K562 (cell line): ENCODE data around the gene HADHA. TPM values are rescaled to one million over a fixed set of nuclear protein-coding genes. Genes with fewer than 3 reads are reported as not detected.

Experiments
- ATAC-seq: fragments of 200-7000 bp; cut with Tn5 transposase; 3 replicates; pipeline ENCODE4 v1.9.1; 2020; ENCODE audit warnings: moderate library complexity
- BruUV-seq: library from RNA; stranded (reverse); fragments of 400-500 nt; replicated peaks from 2 replicates; lab custom pipeline; 2021; lab: Mats Ljungman, UMichigan
- CTCF ChIA-PET: fragments of 300-600 bp; formaldehyde crosslinking; extraction: SDS; loops from one replicate; lab custom pipeline; 2021; ENCODE audit warnings: low intra/inter-chr PET ratio; lab: Yijun Ruan, JAX
- POLR2A ChIA-PET: fragments of 300-600, 350-650 bp; sonication (Branson Sonifier 250); formaldehyde crosslinking; extraction: SDS; loops from one replicate; lab custom pipeline; 2021; ENCODE audit warnings: antibody characterized with exemption, inconsistent platforms; lab: Yijun Ruan, JAX
- DNase-seq, 4 experiments: peaks; one replicate each; pipeline versions ENCODE4 v3.0.0 to v3.0.0-alpha.2; 2011 to 2018; ENCODE audit warnings: low spot score in 3 of 4, mixed read lengths in 3 of 4; ENCODE audit errors: extremely low read depth in 1 of 4
- FAIRE-seq: peaks from 2 replicates; lab custom pipeline; 2011; peaks lifted over from hg19 to GRCh38; lab: Jason Lieb, UNC
- H2AFZ ChIP-seq: 2 replicates; pipeline ENCODE4 v1.6.0; 2011; ENCODE audit warnings: low read depth, low read length, control low read depth, inconsistent platforms
- H3K27ac ChIP-seq: fragments of 200-600 bp; 3 replicates; pipeline ENCODE4 v1.8.0; 2011; ENCODE audit warnings: low read depth, mild to moderate bottlenecking, control low read depth, inconsistent platforms, low read length, moderate library complexity, mixed read lengths; ENCODE audit errors: extremely low read depth
- H3K27me3 ChIP-seq, 2 experiments: fragments of 300-600 bp in 1 of 2; 2 replicates in 1 of 2; 3 replicates in 1 of 2; pipeline versions ENCODE4 v1.6.0 to v1.8.0; 2011; ENCODE audit warnings: inconsistent platforms in 2 of 2, low read length in 2 of 2, mild to moderate bottlenecking in 1 of 2, mixed read lengths in 1 of 2, moderate library complexity in 1 of 2; ENCODE audit not compliant: control insufficient read depth in 2 of 2, insufficient read depth in 2 of 2
- H3K36me3 ChIP-seq: fragments of 300-600 bp; 3 replicates; pipeline ENCODE4 v1.8.0; 2011; ENCODE audit warnings: mild to moderate bottlenecking, low read length, inconsistent platforms; ENCODE audit not compliant: control insufficient read depth, insufficient read depth
- H3K4me1 ChIP-seq, 2 experiments: fragments of 200-600 bp in 1 of 2; replicated peaks in 1 of 2; 2 replicates in 1 of 2; 3 replicates in 1 of 2; pipeline versions ENCODE4 v1.5.1 to v1.8.0; 2011; ENCODE audit warnings: inconsistent platforms in 2 of 2, low read length in 2 of 2, mild to moderate bottlenecking in 1 of 2, mixed read lengths in 1 of 2, moderate library complexity in 1 of 2; ENCODE audit not compliant: control insufficient read depth in 2 of 2, insufficient read depth in 2 of 2
- H3K4me2 ChIP-seq: 2 replicates; pipeline ENCODE4 v1.6.1; 2011; ENCODE audit warnings: low read length, control low read depth, inconsistent platforms, mixed read lengths; ENCODE audit not compliant: insufficient read depth
- H3K4me3 ChIP-seq: fragments of 200-600 bp; sonication (generic), shearing (Covaris generic); 2 replicates; pipeline ENCODE4 v1.5.1; 2016; ENCODE audit warnings: control low read depth, inconsistent platforms
- H3K79me2 ChIP-seq: fragments of 200-600 bp; 3 replicates; pipeline ENCODE4 v1.8.0; 2011; ENCODE audit warnings: low read length, inconsistent platforms; ENCODE audit not compliant: control insufficient read depth, insufficient read depth
- H3K9ac ChIP-seq, 2 experiments: 2 replicates each; pipeline versions ENCODE4 v1.6.0 to v1.6.1; 2011; ENCODE audit warnings: low read depth in 2 of 2, low read length in 2 of 2, control low read depth in 1 of 2, inconsistent platforms in 1 of 2, mild to moderate bottlenecking in 1 of 2, mixed read lengths in 1 of 2; ENCODE audit not compliant: insufficient read depth in 1 of 2
- H3K9me1 ChIP-seq: one replicate; pipeline ENCODE4 v1.6.0; 2011; ENCODE audit warnings: inconsistent platforms, mild to moderate bottlenecking, low read length, moderate library complexity; ENCODE audit not compliant: control insufficient read depth, insufficient read depth
- H3K9me3 ChIP-seq: replicated peaks from 2 replicates; pipeline ENCODE4 v1.5.1; 2011; ENCODE audit warnings: low read depth, low read length, inconsistent platforms; ENCODE audit not compliant: control insufficient read depth, insufficient read depth
- H4K20me1 ChIP-seq: replicated peaks from 2 replicates; pipeline ENCODE4 v1.6.1; 2011; ENCODE audit warnings: low read length, inconsistent platforms, mixed read lengths; ENCODE audit not compliant: control insufficient read depth, insufficient read depth
- CBFA2T2 ChIP-seq: fragments of 450-650 bp; conservative IDR thresholded peaks from 2 replicates; pipeline ENCODE4 v1.6.1; 2017; ENCODE audit warnings: mild to moderate bottlenecking
- CSDE1 ChIP-seq, 2 experiments: fragments of 450-650 bp; IDR thresholded peaks; 2 replicates each; pipeline ENCODE4 v1.6.1; 2016; ENCODE audit warnings: mild to moderate bottlenecking in 1 of 2
- CXXC5 ChIP-seq: fragments of 250-450 bp; sonication (Bioruptor Pico); IDR thresholded peaks from 2 replicates; pipeline ENCODE4 v1.8.0; 2022; ENCODE audit warnings: inconsistent platforms, mild to moderate bottlenecking, moderate library complexity
- E2F6 ChIP-seq, 2 experiments: IDR thresholded peaks; 2 replicates each; pipeline ENCODE4 v1.6.1; 2011; ENCODE audit warnings: borderline replicate concordance in 1 of 2, control low read depth in 1 of 2, low read depth in 1 of 2, low read length in 1 of 2, mild to moderate bottlenecking in 1 of 2, mixed read lengths in 1 of 2, moderate library complexity in 1 of 2; ENCODE audit not compliant: insufficient read depth in 1 of 2, insufficient read length in 1 of 2, poor library complexity in 1 of 2, severe bottlenecking in 1 of 2; ENCODE audit errors: extremely low read depth in 1 of 2
- GATAD2A ChIP-seq: fragments of 450-650 bp; IDR thresholded peaks from 2 replicates; pipeline ENCODE4 v1.6.1; 2017
- MAX ChIP-seq: sonication (generic); formaldehyde crosslinking; IDR thresholded peaks from 2 replicates; pipeline ENCODE4 v1.9.0; 2022; ENCODE audit warnings: mild to moderate bottlenecking, missing genetic modification reagents
- MYNN ChIP-seq, 2 experiments: sonication (generic); formaldehyde crosslinking in 1 of 2; IDR thresholded peaks; 2 replicates each; pipeline versions ENCODE4 v1.5.0 to v1.6.1; 2016 to 2020; ENCODE audit warnings: antibody characterized with exemption in 1 of 2, missing genetic modification reagents in 1 of 2
- NFRKB ChIP-seq: fragments of 450-650 bp; IDR thresholded peaks from 2 replicates; pipeline ENCODE4 v1.6.1; 2016; ENCODE audit warnings: low read depth
- RBM39 ChIP-seq: fragments of 200-400 bp; formaldehyde crosslinking; optimal IDR thresholded peaks from 2 replicates; pipeline ENCODE3; 2018; ENCODE audit warnings: low read depth, low read length
- TBL1XR1 ChIP-seq, 2 experiments: IDR thresholded peaks; 2 replicates each; pipeline ENCODE4 v1.6.1; 2012; ENCODE audit warnings: improper control_type of control experiment in 2 of 2, low read length in 2 of 2, mild to moderate bottlenecking in 1 of 2
- ZNF398 ChIP-seq: fragments of 250-450 bp; sonication (Bioruptor Pico); IDR thresholded peaks from 2 replicates; pipeline ENCODE4 v1.8.0; 2021; ENCODE audit warnings: moderate library complexity, mild to moderate bottlenecking, inconsistent platforms
- WGBS: fragments of 100-300 bp; shearing (Covaris generic); methylation state at CpG from one replicate; pipeline ENCODE4 v1.1.6; 2016; ENCODE audit warnings: low coverage, mixed read lengths; ENCODE audit not compliant: insufficient coverage; ENCODE audit errors: missing lambda C conversion rate; 5-methylcytosine and 5-hydroxymethylcytosine counted together
- in situ Hi-C: fragments of 300-500 bp; cut with MboI; formaldehyde crosslinking; loops from 4 replicates; pipeline ENCODE4 v1.15.0; 2018; ENCODE audit warnings: inconsistent platforms, mixed read lengths
- intact Hi-C: fragments of 100-400 bp; cut with micrococcal nuclease; formaldehyde crosslinking; loops from 2 replicates; pipeline ENCODE4 v1.14.2; 2022
- polyA plus RNA-seq, 8 experiments: library from polyadenylated mRNA; depleted of rRNA in 4 of 8; stranded (reverse) in 5 of 8; unstranded in 3 of 8; fragments of >200 nt; fragmentation: Nextera tagmentation in 2 of 8; fragmentation: Illumina TruSeq in 1 of 8; extraction: Ambion mirVana in 2 of 8; extraction: Trizol in 1 of 8; gene quantifications; 2 replicates each; pipeline versions ENCODE4 v1.2.1 to v1.2.3, GENCODE V29; 2011 to 2014; ENCODE audit warnings: inconsistent platforms in 1 of 8, missing spikeins in 1 of 8
- total RNA-seq, 7 experiments: library from RNA; depleted of rRNA in 6 of 7; stranded (reverse); fragments of >200 nt in 6 of 7; fragmentation: Illumina TruSeq in 2 of 7; extraction: Trizol in 2 of 7; gene quantifications; 2 replicates each; pipeline versions ENCODE4 v1.2.1 to v1.2.3, GENCODE V29; 2011 to 2021; ENCODE audit warnings: low replicate concordance in 1 of 7

Gene HADHA
- total and polyA plus RNA-seq, 9 of the 15 experiments (the other 6 are each of a cell fraction or from before 2014, with no cell fraction given), result 145 to 326 (median 202) TPM

- POLR2A ChIA-PET, result interaction anchor here (0.6 to 6.0 kb wide), 3 partner anchors 10 to 166 kb away, joined by 3 to 74 read pairs (median 5); no protein-coding TSS in a partner anchor
- WGBS, result 42% methylated on average over 6 of the region's 6 CpGs
- H3K9ac ChIP-seq, result peak overlapping the region; percentile 26 to 84; a peak in 3 of 4 replicates
- CTCF ChIA-PET, result no interaction called here
- no peaks in the 10 kb centered on the region for H3K9me3 ChIP-seq
- no peaks in the 10 kb centered on the region; the same call in 1 of the 2 replicates for H4K20me1 ChIP-seq
- H3K36me3 ChIP-seq, result peaks cover 35% of the 10 kb centered on the region
- no peaks in the 10 kb centered on the region for H3K27me3 ChIP-seq
- ATAC-seq (no peak), DNase-seq (no peak), FAIRE-seq (no peak)
- H3K4me2 ChIP-seq, result peak overlapping the region; percentile 87
- no TSS peak for BruUV-seq
- H2AFZ ChIP-seq, result no peak overlapping the region
- in situ Hi-C loops (loop anchor here (5.0 kb wide), 1 partner anchor 225 kb away; no protein-coding TSS in a partner anchor), intact Hi-C loops (loop anchor here (2.0 to 5.0 kb wide), 2 partner anchors 89 to 105 kb away; partner anchors contain the start of genes ADGRF3 and SELENOI)
- peaks cover 9 to 14% of the 10 kb centered on the region in 2 experiments; a peak in 3 of 5 replicates for H3K4me1 ChIP-seq
- H3K4me3 ChIP-seq, result peak overlapping the region; percentile 82
- peaks cover 90% of the 10 kb centered on the region for H3K79me2 ChIP-seq
- peak overlapping the region; percentile 95; the same call in 2 of the 3 replicates for H3K27ac ChIP-seq
- no peaks in the 10 kb centered on the region for H3K9me1 ChIP-seq
- TF ChIP-seq ZNF398, result no peak
- TF ChIP-seq MYNN (IDR thresholded peaks at IDR 0.05), result peak; percentile 69; the same call in 1 of the 2 replicates
- no peak for TF ChIP-seq MYNN (CRISPR knock-in tag; IDR thresholded peaks at IDR 0.05)
- no peak for TF ChIP-seq GATAD2A
- peak in 1 of 2 experiments; percentile 21 for TF ChIP-seq E2F6 (IDR thresholded peaks at IDR 0.05; ENCODE audit: borderline replicate concordance in 1 of 2, extremely low read depth in 1 of 2, insufficient read depth in 1 of 2, insufficient read length in 1 of 2, low read depth in 1 of 2, low read length in 1 of 2, poor library complexity in 1 of 2, severe bottlenecking in 1 of 2)
- no peak for TF ChIP-seq RBM39
- TF ChIP-seq CSDE1 (IDR thresholded peaks at IDR 0.05), result no peak
- TF ChIP-seq CXXC5 (CRISPR knock-in tag), result no peak
- no peak for TF ChIP-seq CBFA2T2
- no peak for TF ChIP-seq TBL1XR1 (IDR thresholded peaks at IDR 0.05; ENCODE audit: low read length in 2 of 2)
- no peak for TF ChIP-seq NFRKB
- 0 out of 2 replicates have a peak, but pooled peaks have one; percentile 16 for TF ChIP-seq MAX
Observed at GRCh38 chr2:26241928-26242436, 2.5 kb downstream of the HADHA start.
